GM21423 (cell line): Measurements from ENCODE around the gene EOLA1.
A peak's percentile ranks its signal among the peaks of the same experiment; 100 is the strongest.
"Not testable (repeated sequence)": the region's sequence is repeated elsewhere in the genome, so short reads cannot be mapped to it uniquely, and the experiment has no call there.

Experiments used
- ATAC-seq: cut with Tn5 transposase; IDR thresholded peaks from one replicate; pipeline ENCODE4 v1.9.1; 2021; ENCODE audit warnings: mild to moderate bottlenecking, moderate library complexity; ENCODE audit not compliant: unreplicated experiment

EOLA1 gene

GRCh38 chrX:149513825-149514428 lies 26.9 kb upstream of the EOLA1 start:
- no peak for ATAC-seq

GRCh38 chrX:149515954-149516602 lies 24.7 kb upstream of the EOLA1 start:
- no peak for ATAC-seq

GRCh38 chrX:149516604-149517003 lies 24.2 kb upstream of the EOLA1 start:
- ATAC-seq = no peak

DNA sequence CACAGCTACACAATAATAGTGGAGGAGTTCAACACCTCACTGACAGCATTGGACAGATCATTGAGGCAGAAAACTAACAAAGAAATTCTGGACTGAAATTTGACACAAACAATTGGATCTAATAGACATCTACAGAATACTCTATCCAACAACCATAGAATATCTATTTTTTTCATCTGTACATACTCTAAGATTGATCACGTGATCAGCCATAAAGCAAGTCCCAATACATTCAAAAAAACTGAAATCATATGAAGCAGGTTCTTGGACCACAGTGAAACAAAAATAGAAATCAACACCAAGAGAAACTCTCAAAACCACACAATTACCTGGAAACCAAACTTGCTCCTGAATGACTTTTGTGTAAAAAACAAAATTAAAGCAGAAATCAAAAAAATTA lies 23.5 kb upstream of the EOLA1 start:
- no peak for ATAC-seq

DNA sequence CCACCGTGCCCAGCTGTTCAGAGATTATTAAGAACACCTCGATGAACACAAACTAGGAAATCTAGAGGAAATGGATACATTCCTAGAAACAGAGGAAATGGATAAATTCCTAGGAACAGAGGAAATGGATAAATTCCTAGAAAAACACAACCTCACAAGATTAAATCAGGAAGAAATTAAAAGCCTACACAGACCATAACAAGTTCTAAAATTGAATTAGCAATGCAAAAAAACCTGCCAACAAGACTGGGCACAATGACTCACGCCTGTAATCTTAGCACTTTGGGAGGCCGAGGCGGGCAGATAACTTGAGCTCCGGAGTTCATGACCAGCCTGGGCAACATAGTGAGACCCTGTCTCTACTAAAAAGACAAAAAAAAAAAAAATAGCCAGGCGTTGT lies 22.6 kb upstream of the EOLA1 start:
- no peak for ATAC-seq

GRCh38 chrX:149520636-149521277 lies 20.1 kb upstream of the EOLA1 start:
- not testable (repeated sequence) for ATAC-seq

DNA sequence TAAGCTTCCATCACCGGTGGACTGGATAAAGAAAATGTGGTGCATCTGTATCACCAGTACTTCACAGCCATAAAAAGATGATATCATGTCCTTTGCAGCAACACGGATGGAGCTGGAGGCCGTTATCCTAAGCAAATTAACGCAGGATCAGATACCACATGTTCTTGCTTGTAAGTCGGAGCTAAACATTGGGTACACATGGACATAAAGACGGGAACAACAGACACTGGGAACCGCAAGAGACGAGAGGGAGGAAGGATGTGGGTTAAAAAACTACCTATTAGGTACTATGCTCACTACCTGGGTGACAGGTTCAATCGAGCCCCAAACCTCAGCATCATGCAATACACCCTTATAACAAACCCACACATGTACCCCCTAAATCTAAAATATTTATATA lies 19.4 kb upstream of the EOLA1 start:
- no peak for ATAC-seq

- ATAC-seq = no peak
Measured at GRCh38 chrX:149522916-149523315, 17.9 kb upstream of the EOLA1 start.

DNA sequence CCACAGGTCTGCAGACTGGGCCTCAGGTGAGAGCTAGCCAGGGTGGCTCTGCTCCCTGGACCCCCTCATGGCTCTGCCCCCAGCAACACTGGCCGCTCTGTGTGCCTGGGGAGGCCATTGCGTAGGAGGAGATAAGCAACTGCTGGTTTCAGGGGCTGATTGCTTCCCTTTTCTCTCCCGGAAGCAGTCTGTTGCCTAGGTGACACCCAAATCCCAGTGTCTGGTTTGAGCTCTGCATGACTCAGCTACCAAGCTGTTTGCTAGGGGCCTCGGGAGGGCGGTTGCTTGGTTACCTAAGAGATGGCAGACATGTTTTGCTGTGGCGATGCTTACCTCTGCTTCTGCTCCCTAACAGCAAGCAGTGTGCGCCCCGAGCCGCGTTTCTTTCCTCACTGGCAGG lies 15.4 kb upstream of the EOLA1 start:
- peak; percentile 95 for ATAC-seq

DNA sequence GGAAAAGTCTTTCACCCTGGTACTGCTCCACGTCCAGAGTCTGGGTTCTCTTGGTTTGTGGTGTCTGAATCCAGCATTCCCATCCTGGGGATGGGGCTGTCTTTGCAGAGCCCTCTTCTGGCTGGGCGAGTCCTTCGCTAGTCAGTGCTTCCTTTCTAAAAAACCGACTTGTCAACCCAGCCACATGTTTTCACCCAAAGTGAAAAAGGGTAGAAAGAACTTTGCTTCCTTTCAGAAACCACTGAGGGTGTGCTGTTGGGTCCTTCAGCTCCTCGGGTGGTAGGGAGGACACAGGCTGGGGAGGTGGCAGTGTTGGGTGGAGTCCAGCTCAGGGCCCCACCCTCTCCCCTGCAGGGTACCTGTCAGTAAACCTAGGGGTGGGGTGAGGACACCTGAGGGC lies 14.9 kb upstream of the EOLA1 start:
- ATAC-seq = peak; percentile 41

DNA sequence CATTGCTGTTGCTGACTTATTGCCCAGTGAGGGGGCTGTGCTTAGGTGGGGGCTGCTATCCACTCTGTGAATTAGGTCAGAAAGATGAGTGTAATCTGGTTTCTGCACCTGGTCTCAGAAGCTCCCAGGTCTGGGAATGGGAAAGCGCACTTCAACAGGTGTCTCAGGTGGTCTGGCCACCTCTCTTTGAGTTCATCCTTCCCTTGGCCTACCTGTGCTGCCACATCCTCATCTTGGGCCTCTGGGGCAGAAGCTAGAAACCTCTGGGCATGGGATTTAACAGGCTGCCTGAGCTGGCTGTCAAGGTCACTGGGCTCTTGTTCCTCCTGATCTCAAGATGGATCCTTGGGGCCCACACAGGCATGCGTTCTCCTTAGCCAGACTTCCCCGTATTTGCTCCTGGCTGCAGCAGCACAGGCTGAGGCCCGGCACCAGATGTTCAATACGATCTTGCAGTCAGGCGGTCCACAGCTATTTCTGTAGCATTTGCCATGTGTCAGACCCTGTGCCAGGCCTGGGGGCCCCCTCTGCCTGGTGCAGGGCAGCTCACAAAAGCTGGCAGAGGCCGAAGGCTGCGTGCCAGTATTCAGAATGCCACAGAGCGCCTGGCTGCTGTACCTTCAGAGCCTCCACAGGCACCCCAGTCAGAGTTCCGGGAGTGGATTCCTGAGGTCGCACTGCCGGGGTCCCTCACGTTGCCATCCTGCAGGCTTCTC lies 14.3 kb upstream of the EOLA1 start:
- not testable (repeated sequence) for ATAC-seq

DNA sequence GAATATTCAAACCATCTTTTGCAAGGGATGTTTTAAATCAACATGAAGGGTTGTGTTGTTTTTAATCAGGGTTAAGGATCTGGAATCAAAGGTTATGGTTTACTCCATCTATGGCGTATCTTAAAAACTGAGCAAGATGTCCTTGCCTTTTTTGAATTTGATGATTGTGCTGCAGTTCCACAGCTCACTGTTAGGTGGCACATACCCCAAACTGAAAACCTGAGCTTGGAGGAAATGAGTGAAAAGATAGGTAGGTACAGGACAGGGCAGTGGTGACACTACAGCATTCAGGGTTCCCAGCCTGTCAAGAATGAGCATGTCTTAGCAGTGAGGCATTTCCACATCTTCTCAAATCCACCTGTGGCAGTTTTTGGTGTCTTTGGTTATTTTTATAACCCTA lies 13.1 kb upstream of the EOLA1 start:
- ATAC-seq = no peak

GRCh38 chrX:149528381-149528780 lies 12.4 kb upstream of the EOLA1 start:
- no peak for ATAC-seq

DNA sequence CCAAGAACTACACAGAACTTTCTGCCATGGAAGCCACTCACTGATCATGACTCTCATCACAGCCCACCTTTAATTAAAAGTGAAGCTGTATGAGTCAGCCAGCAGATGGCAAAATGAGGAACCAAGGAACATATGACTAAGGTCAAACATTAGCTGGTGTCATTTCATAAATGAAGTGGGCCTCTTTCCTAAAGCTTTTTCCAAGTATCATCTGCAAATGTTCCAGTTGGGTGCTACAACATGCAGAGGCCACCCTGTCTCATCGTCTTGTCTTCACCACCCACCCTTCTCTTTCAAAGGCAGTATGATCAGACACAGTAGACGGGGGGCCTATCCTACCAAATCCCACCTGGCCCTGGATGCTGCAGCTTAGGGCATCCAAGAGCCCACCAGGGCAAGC lies 9.2 kb upstream of the EOLA1 start:
- peak; percentile 61 for ATAC-seq

- not testable (repeated sequence) for ATAC-seq
Measured at GRCh38 chrX:149532868-149533267, 7.9 kb upstream of the EOLA1 start.

- not testable (repeated sequence) for ATAC-seq
Measured at GRCh38 chrX:149533999-149534398, 6.8 kb upstream of the EOLA1 start.

DNA sequence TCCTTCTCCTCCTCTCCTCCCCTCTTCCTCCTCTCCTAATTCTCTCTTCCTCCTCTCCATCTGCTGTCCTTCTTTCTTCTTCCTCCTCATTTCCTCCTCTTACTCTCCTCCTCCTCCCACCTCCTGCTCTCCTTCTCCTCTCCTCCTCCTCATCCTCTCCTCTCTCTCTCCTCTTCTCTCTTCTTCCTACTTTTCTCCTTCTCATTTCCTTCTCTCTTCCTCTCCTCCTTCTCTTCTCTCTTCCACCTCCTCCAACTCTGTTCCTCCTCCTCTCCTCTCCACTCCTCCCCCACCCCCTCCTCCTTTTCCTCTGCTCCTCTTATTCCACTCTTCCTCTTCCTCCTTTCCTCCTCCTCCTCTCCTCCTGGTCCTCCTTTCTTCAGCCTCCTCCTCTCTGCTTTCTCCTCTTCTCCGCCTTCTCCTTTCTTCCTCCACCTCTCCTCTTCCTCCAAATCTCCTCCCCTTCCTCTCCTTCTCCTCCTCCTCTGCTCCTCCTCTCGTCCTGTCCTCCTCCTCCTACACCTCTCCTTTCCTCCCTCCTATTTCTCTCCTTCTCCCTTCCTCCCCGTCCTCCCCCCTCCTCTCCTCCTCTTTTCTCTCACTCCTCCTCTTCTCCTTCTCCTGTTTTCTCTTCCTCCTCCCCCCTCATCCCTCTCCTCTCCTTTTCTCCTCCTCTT lies 5.7 kb upstream of the EOLA1 start:
- ATAC-seq = not testable (repeated sequence)

DNA sequence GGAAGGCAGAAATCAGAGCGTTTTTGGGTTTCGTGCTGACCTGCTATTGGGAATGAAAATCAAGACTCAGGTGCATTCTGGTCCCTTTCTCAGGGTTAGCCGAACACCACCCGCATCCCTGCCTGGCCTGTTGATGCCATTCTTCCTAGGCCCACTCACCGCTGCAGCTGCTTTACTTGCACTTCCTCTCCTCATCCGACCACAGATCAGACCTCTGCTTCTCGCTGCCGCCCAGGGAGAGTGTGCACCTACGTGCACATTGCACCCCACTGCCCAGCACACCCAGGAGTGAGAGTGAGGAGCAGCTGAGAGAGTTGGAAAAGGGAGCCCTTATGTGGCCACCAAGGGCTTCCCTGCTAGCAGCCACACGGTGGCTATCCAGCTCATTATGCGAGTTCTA lies 3.3 kb upstream of the EOLA1 start:
- ATAC-seq = not testable (repeated sequence)

DNA sequence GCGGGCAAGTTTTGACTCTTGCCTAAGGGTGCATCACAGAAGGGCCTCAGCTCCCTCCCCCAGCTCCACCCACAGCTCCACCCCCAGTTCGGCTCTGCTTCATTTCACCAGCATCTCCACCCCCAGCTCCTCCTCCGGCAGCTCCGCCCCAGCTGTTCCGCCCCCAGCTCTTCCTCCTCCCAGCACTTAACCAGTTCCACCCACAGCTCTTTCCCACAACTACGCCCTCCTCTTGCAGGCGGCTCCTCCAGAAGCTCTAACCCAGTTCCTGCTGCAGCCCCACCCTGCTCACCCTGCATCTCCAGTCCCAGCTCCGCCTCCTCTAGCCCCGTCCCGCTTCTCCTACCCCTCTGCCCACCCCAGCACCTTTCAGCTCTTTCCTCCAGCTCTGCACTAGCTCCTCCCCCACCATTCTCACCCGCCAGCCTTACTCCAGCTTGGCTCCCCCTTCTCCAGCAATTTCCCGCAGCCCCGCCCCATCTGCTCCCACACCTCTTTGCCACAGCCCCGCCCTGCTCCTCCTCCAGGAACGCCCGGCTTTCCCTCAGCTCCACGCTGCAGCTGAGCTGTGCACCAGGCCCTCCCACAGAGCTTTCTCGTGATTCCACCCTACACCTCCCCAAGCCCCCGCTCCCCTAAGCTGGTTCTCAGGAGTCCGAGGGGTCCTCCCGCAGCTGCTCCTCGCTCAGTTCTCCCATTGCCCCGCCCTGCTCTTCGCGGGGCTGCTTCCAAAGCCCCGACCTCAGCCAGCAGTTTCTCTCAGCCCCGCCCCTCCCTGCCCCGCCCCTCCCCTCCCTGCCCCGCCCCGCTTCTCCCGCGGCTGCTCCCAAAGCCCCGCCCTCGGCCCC lies 1.3 kb upstream of the EOLA1 start:
- peak; percentile 48 for ATAC-seq

DNA sequence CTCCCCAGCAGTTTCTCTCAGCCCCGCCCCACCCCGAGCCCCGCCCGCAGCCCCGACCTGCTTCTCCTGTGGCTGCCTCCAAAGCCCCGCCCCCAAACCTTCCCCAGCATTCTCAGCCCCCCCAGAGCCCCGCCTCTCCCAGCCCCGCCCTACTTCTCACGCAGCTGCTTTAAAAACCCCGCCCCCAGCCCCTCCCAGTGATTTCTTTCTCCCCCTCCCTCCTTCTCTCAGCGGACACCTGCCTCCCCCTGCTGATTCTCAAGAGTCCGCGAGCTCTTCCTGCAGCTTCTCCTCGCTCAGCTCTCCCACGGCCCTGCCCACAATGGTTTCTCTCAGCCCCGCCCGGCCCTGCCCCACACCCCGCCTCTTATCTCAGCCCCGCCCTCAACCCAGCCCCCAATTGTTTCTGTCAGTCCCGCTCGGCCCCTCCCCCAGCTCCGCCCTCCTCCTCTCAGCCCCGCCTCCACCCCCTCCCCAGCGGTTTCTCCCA lies 636 bp upstream of the EOLA1 start:
- ATAC-seq = peak; percentile 24
